ENCODE results near the gene THSD4.

DNA sequence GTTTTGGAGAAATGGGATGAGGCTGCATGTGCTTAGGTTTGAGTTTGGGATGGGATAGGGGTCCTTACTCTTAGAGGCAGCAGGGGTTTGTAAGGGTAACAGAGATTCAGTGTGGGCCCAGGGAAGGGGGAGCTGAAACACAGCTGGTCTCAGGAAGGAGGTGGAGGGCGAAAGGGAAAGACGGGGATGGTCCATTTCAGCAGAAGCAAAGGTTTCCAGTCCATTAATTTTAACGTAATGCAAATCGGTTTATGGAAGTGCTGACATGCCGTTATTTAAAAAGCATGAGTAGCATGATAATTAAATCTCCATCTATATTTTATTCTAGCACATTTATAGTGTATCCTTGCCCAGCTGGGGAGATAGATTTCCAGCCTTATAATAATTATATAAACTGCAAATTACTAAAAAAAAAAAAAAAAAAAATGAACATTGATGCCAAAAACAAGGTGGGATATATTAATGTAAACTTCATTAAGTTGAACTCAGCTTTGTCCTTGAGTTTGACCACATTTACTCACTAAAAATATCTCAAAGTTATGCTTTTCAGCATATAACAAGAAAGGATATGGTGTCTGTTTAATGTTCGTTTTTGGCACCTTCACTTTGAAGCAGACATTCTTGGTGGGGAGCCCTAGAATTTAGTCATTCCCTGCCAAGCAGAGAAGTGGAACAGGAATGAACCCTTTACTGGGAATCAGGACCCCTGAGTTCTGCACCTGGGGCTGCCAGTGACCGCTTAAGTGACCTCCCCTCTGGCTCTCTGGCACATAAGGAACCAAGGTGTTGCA is 234.7 kb downstream of the THSD4 start:
- TF ChIP-seq CTCF (IDR thresholded peaks at IDR 0.05) (no peak), POLR2A (IDR thresholded peaks at IDR 0.05) (no peak)
